Embryonic facial prominence (tissue), 1 donor: Measurements from ENCODE around the gene ZFYVE28.
"Not testable (repeated sequence)": the region's sequence is repeated elsewhere in the genome, so short reads cannot be mapped to it uniquely, and the experiment has no call there.

Experiments
- DNase-seq: peaks from one replicate; pipeline ENCODE4 v3.0.0-alpha.2; 2016; ENCODE audit errors: extremely low spot score

The ZFYVE28 gene

GRCh38 chr4:2248821-2249261, 169.6 kb downstream of the ZFYVE28 start:
- DNase-seq: no peak

- no peak for DNase-seq
Observed at GRCh38 chr4:2248044-2248780, 170.2 kb downstream of the ZFYVE28 start.

- DNase-seq: no peak
Observed at GRCh38 chr4:2247128-2248043, 171.1 kb downstream of the ZFYVE28 start.

DNA sequence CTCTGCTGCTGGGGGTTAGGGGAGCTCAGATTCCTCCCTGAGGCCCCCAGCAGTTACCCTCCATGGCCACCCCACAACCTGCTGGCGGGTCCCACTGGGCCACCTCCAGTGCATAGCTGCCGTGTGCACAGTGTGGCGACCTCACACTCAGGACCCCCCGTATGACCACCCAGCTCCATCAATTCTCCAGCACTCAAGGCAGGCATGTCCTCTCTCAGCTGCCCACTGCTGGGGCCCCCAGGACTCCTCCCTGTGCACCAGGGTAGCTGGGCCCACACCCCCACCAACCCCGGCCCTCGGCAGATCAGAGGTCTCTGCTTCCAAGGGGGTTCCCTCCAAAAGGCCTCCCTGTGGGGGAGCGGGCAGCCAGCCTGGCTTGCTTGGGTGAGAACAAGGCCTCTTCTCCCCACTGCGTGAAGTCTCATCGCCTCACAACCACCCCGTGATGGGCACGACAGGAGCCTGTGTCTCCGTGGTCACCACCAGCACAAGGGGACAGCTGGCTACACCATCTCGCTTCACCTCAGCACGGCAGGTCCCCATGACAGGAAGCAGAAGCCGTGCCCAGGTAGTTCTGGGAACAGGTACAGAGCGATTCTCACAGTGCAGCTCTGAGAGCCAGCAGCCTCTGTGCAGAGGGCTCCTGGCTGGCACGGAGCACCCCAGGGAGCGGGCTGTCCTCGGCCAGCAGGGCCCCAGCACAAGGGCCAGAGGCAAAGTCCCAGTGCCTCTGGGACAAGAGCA, 171.9 kb downstream of the ZFYVE28 start:
- DNase-seq: no peak

DNA sequence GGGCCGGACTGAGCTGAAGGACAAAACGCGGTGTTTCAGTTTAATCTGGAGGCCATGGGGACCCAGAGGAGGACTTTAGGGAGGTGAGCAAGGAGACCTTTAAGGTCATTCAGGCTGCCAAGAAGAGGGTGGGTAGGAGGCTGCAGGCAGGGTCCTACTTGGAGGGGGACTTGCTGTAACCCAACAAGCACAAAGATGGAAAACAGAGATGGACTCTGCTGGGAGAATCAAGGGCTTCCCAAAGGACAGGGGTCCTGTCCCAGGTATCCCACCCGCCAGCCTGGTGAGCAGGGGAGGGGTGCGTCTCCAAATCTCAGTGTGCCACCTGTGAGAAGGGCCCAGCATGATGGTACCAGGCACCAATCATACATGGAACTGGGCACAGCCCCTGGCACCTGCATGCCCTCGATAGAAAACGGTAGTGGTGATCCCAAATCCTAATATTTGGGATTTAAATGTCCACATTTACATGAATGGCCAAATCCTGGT, 172.6 kb downstream of the ZFYVE28 start:
- DNase-seq: no peak

DNA sequence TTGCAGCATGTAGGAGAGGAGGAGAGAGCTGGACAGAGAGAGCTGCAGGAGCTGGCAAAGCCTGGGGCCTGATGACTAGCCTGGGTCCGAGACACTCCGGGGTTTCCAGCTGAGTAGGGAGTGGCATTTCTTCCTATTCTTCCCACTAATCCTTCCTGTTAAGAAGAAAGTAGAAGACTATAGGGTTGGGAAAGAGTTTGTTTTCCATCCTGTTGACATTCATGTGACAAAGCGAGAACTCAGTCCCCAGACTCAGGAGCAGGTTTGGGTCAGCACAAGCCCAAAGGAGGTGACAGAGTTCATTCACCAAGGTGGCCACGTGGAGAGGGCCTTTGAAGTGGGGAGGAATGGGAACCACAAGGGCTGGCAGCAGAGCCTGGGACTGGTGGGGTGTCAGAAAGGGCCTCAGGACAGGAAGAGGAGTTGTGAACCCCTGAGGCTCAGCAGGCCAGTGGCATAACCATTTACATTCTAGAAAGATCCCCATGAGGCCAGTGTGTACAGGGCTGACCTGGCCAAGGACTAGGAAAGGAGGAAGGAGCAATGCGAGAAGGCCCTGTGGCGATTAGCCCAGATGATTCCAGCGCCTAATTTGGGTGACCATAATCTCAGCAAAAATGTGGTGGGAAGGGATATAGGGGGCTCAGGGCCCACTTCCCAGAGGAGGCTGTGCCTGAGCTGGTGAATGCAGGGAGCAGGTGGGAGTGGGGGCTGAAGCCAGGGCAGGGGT, 173.2 kb downstream of the ZFYVE28 start:
- DNase-seq: no peak

- DNase-seq: no peak
Observed at GRCh38 chr4:2243681-2244380, 174.6 kb downstream of the ZFYVE28 start.

GRCh38 chr4:2241410-2242353, 176.8 kb downstream of the ZFYVE28 start, which contains the start of the genes HAUS3 and POLN:
Gene HAUS3, minus strand, starts transcription at chr4:2242121. Its CDS starts 1,175 bp downstream, at chr4:2240946.
Gene POLN, minus strand, starts transcription at chr4:2242121. Its CDS starts 12,890 bp downstream, at chr4:2229231.
- peak; percentile 95 for DNase-seq

DNA sequence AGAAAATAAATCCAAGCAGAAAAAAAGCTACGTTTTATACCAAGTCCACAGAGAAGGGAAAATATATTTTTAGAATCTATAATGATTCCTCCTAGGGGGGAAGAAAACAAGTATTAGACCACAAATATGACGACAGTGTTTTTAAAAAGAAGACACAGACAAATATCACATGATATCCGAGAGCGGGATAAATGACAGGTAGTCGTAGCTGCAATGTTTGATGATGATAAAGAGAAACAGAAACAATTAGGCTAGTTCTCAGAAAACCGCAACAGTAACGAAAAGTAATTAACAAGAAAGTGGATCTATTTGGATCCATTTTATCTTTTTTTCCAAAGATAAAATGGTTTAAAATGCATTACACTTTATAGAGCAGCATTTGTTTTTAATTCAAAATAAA, 177.4 kb downstream of the ZFYVE28 start:
- no peak for DNase-seq

- DNase-seq: no peak
Observed at GRCh38 chr4:2236944-2237666, 181.3 kb downstream of the ZFYVE28 start.

GRCh38 chr4:2231082-2231481, 187.4 kb downstream of the ZFYVE28 start:
- no peak for DNase-seq

DNA sequence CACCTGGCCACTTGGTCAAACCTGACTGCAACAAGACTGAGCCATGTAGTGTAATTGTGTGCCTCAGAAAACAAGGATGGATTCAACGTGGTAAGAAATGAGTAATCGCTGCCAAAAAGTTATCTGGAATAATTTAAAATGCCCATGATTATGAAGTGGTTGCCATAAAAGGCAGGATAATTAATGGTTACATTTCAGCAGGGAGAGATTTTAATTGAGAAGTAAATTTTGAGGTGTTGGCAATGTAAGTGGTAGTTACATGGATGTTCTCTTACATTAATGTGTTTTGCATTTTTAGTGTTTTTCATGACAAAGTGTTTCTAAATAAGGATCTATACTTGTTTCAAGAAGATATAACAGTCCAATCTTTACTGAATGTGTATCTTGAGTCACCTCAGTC, 192.2 kb downstream of the ZFYVE28 start:
- DNase-seq: no peak

DNA sequence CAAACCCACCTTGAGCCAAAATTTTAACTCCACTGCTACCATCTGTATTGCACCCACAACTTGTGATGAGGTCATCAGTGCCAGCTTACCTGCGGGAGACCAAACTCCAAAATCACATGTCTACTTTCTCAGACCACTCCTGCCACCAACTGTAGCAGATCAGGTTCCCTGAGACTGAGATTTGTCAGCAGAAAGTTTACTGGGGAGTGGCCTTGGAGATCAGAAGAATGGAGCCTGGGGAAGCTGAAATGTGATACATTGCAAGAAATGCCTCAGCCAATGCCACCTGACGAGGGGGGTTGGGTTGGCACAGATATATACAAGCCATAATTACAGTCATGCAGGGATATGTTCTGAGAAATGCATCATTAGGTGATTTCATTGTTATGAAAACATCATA, 195.6 kb downstream of the ZFYVE28 start:
- no peak for DNase-seq

- DNase-seq: not testable (repeated sequence)
Observed at GRCh38 chr4:2221378-2221777, 197.1 kb downstream of the ZFYVE28 start.

GRCh38 chr4:2220016-2220630, 198.3 kb downstream of the ZFYVE28 start:
- DNase-seq: peak; percentile 14
